Esophagus muscularis mucosa (tissue), 4 donors: Measurements from ENCODE around the gene SLC5A4. TPM values are rescaled to one million over a fixed set of nuclear protein-coding genes. Genes with fewer than 3 reads are reported as not detected.

Experiments
- DNase-seq: peaks from one replicate; pipeline ENCODE4 v3.0.0-alpha.2; 2017; ENCODE audit errors: extremely low spot score
- H3K27ac ChIP-seq, 4 donors: fragments of 200-600 bp; sonication (generic); replicated peaks in 1 of 4; 1 replicate in 3 of 4; 2 replicates in 1 of 4; pipeline ENCODE4 v1.5.1; 2016 to 2019; ENCODE audit warnings: mild to moderate bottlenecking in 1 of 4
- H3K27me3 ChIP-seq, 4 donors: fragments of 200-600 bp; sonication (generic); one replicate each; pipeline versions ENCODE4 v1.5.1 to v1.6.0; 2016 to 2019
- H3K36me3 ChIP-seq, 4 donors: fragments of 200-600 bp; sonication (generic); one replicate each; pipeline ENCODE4 v1.5.1; 2016 to 2019
- H3K4me1 ChIP-seq, 4 donors: fragments of 200-600 bp; sonication (generic); one replicate each; pipeline ENCODE4 v1.5.1; 2016 to 2019
- H3K4me3 ChIP-seq, 4 donors: fragments of 200-600 bp; sonication (generic); 1 replicate in 2 of 4; 2 replicates in 2 of 4; pipeline ENCODE4 v1.5.1; 2016 to 2019; ENCODE audit warnings: mild to moderate bottlenecking in 4 of 4, moderate library complexity in 1 of 4
- H3K9me3 ChIP-seq, 4 donors: fragments of 200-600 bp; sonication (generic); 1 replicate in 3 of 4; 2 replicates in 1 of 4; pipeline ENCODE4 v1.5.1; 2016 to 2019
- CTCF ChIP-seq, 3 experiments: fragments of 200-600 bp in 2 of 3; fragments of 450-650 bp in 1 of 3; sonication (generic) in 2 of 3; IDR thresholded peaks; one replicate each; pipeline ENCODE4 v1.5.1; 2017 to 2019; ENCODE audit warnings: antibody characterized with exemption in 3 of 3, mild to moderate bottlenecking in 2 of 3, moderate library complexity in 1 of 3
- EP300 ChIP-seq: sonication (generic); formaldehyde crosslinking; IDR thresholded peaks from one replicate; pipeline ENCODE4 v1.6.1; 2017; ENCODE audit warnings: antibody characterized with exemption
- POLR2A ChIP-seq: fragments of 450-650 bp; IDR thresholded peaks from one replicate; pipeline ENCODE4 v1.6.1; 2017; ENCODE audit warnings: antibody characterized with exemption, moderate library complexity, mild to moderate bottlenecking, low read depth
- POLR2AphosphoS5 ChIP-seq, 2 donors: sonication (generic); formaldehyde crosslinking; IDR thresholded peaks; one replicate each; pipeline ENCODE4 v1.6.1; 2017; ENCODE audit warnings: antibody characterized with exemption in 2 of 2
- WGBS: methylation state at CpG from one replicate; pipeline ENCODE4 v1.1.5; 2018; 5-methylcytosine and 5-hydroxymethylcytosine counted together
- intact Hi-C: fragments of 100-400 bp; cut with DNase I; formaldehyde crosslinking; loops from one replicate; pipeline ENCODE4 v1.15.1; 2023
- total RNA-seq, 4 donors: library from RNA; depleted of rRNA; stranded (reverse); fragments of >200 nt; gene quantifications; one replicate each; pipeline versions ENCODE4 v1.1.0 to v1.2.1, GENCODE V29; 2016

SLC5A4 gene
- total RNA-seq, 4 donors from 2014 or later = 0.19 to 1.2 (median 0.46) TPM; not detected in 1

DNA sequence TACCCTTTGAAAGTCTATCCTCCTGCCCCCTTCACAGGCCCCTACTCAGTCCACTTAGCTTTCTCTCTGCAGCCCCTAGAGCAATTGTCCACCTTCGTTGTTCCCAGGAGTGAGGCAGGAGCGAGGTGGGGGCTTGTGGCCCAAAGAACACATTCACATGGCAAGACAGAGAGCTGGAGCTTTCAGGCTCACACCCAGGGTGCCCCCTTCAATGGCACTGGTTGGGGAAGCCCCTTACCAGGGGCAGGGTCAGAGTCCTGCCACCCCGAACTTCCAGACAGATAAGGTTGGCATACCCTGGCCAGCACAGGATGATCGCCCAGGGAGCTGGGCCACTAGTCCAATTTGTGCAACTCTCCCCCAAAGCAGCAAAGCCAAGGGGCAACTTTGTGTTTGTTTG is 6.2 kb upstream of the SLC5A4 start:
- Histone ChIP-seq H3K9me3 (no peaks in the 10 kb centered on the region), H3K36me3 (no peaks in the 10 kb centered on the region), H3K4me1 (peaks cover 0 to 5% (median 5%) of the 10 kb centered on the region in 4 donors), H3K4me3 (no peak overlapping the region), H3K27me3 (peaks cover 0 to 12% (median 0%) of the 10 kb centered on the region in 4 donors), H3K27ac (no peak overlapping the region)
- TF ChIP-seq EP300 = no peak
- TF ChIP-seq POLR2A = no peak
- TF ChIP-seq POLR2AphosphoS5 (IDR thresholded peaks at IDR 0.05) = no peak
- TF ChIP-seq CTCF (IDR thresholded peaks at IDR 0.05) = no peak
- 70% methylated on average over 4 of the region's 4 CpGs for WGBS
- intact Hi-C loops = no loop called here
- no peak for DNase-seq

DNA sequence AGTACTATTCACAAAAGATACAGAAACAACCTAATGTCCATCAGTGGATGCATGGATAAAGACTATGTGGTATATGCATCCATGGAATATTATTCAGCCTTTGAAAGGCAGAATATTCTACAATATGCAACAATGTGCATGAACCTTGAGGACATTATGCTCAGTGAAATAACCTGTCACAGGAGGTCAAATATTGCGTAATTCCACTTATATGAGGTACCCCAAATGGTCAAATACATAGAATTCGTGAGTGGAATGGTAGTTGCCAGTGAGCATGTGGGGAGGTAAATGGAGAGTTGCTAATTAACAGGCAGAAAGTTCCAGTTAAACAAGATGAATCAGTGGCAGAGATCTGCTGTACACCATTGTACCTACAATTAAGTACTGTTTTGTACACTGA is 3.6 kb upstream of the SLC5A4 start:
- H3K4me3 ChIP-seq = no peak overlapping the region
- peaks cover 0 to 17% (median 0%) of the 10 kb centered on the region in 4 donors for H3K27me3 ChIP-seq
- intact Hi-C loops = no loop called here
- no peaks in the 10 kb centered on the region for H3K36me3 ChIP-seq
- no peaks in the 10 kb centered on the region for H3K4me1 ChIP-seq
- no peak overlapping the region for H3K27ac ChIP-seq
- 83% methylated on average over 2 of the region's 2 CpGs for WGBS
- no peak for DNase-seq
- no peaks in the 10 kb centered on the region for H3K9me3 ChIP-seq
- no peak for TF ChIP-seq POLR2A
- no peak for TF ChIP-seq EP300
- no peak for TF ChIP-seq CTCF (IDR thresholded peaks at IDR 0.05)
- TF ChIP-seq POLR2AphosphoS5 (IDR thresholded peaks at IDR 0.05) = no peak

DNA sequence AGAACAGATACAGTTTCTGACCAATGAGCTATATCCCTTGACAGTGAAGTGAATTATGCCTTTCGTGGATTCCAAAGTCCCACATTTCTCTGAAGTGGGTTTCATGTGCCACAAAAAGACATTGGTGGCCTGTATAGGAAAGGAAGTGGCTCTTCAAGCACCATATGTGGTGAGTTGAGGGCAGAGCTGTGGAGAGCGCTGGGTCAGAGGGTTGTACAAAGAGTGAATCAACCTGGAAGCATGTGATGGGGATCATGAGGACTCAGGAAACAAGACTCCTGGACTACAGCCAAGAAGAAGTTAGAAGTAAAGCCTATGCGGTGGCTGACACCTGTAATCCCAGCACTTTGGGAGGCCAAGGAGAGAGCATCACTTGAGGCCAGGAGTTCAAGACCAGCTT is 579 bp upstream of the SLC5A4 start:
- WGBS = 84% methylated on average over 3 of the region's 3 CpGs
- TF ChIP-seq POLR2A = no peak
- TF ChIP-seq POLR2AphosphoS5 (IDR thresholded peaks at IDR 0.05) = no peak
- TF ChIP-seq EP300 = no peak
- no peak for TF ChIP-seq CTCF (IDR thresholded peaks at IDR 0.05)
- Histone ChIP-seq H3K27me3 (peaks cover 0 to 17% (median 0%) of the 10 kb centered on the region in 4 donors), H3K9me3 (no peaks in the 10 kb centered on the region), H3K4me1 (no peaks in the 10 kb centered on the region), H3K36me3 (no peaks in the 10 kb centered on the region), H3K27ac (no peak overlapping the region), H3K4me3 (no peak overlapping the region)
- no peak for DNase-seq
- intact Hi-C loops = no loop called here

GRCh38 chr22:32249231-32249630 is 5.9 kb downstream of the SLC5A4 start:
- H3K9me3 ChIP-seq = no peaks in the 10 kb centered on the region
- no peak for DNase-seq
- H3K4me1 ChIP-seq = no peaks in the 10 kb centered on the region
- H3K36me3 ChIP-seq = no peaks in the 10 kb centered on the region
- intact Hi-C loops = no loop called here
- peaks cover 0 to 21% (median 0%) of the 10 kb centered on the region in 4 donors for H3K27me3 ChIP-seq
- H3K4me3 ChIP-seq = no peak overlapping the region
- H3K27ac ChIP-seq = no peak overlapping the region
- WGBS = 79% methylated on average over 1 of the region's 1 CpG
- TF ChIP-seq POLR2AphosphoS5 (IDR thresholded peaks at IDR 0.05) (no peak), CTCF (IDR thresholded peaks at IDR 0.05) (no peak), EP300 (no peak), POLR2A (no peak)

GRCh38 chr22:32248276-32248675 is 6.9 kb downstream of the SLC5A4 start:
- WGBS = 45% methylated on average over 1 of the region's 1 CpG
- TF ChIP-seq EP300 (no peak), CTCF (IDR thresholded peaks at IDR 0.05) (no peak), POLR2AphosphoS5 (IDR thresholded peaks at IDR 0.05) (no peak), POLR2A (no peak)
- intact Hi-C loops = no loop called here
- no peaks in the 10 kb centered on the region for H3K4me1 ChIP-seq
- no peak overlapping the region for H3K27ac ChIP-seq
- no peaks in the 10 kb centered on the region for H3K9me3 ChIP-seq
- no peak overlapping the region for H3K4me3 ChIP-seq
- peaks cover 0 to 21% (median 0%) of the 10 kb centered on the region in 4 donors for H3K27me3 ChIP-seq
- DNase-seq = no peak
- H3K36me3 ChIP-seq = no peaks in the 10 kb centered on the region
